ENCODE measurements around the gene NLGN1. TPM values are rescaled to one million over a fixed set of nuclear protein-coding genes. Genes with fewer than 3 reads are reported as not detected.

The NLGN1 gene
- polyA plus RNA-seq, 1 donor from 2014 or later: 2.7 TPM

- Histone ChIP-seq H3K36me3 (ENCODE audit: insufficient read depth, low read length) (peaks cover 3% of the 10 kb centered on the region), H3K9me2 (ENCODE audit: insufficient read depth, low read length) (no peaks in the 10 kb centered on the region), H3K27ac (ENCODE audit: low read length) (no peak overlapping the region), H2AFZ (ENCODE audit: low read depth, low read length) (no peak overlapping the region), H3K4me3 (ENCODE audit: low read length) (no peak overlapping the region), H3K4me2 (ENCODE audit: low read length) (no peak overlapping the region), H3K27me3 (ENCODE audit: insufficient read depth, low read depth, low read length) (no peaks in the 10 kb centered on the region), H3K79me2 (replicated peaks; ENCODE audit: insufficient read depth, low read length) (no peaks in the 10 kb centered on the region), H3K9ac (ENCODE audit: low read length) (no peak overlapping the region), H3K9me3 (ENCODE audit: low read length) (no peaks in the 10 kb centered on the region), H3F3A (ENCODE audit: insufficient read depth, low read length, poor library complexity, severe bottlenecking) (no peaks in the 10 kb centered on the region), H4K20me1 (ENCODE audit: insufficient read depth) (no peaks in the 10 kb centered on the region)
- TF ChIP-seq TAF1 (IDR thresholded peaks at IDR 0.05; ENCODE audit: low read depth) (no peak), EZH2 (IDR thresholded peaks at IDR 0.05; ENCODE audit: borderline replicate concordance, insufficient read depth, low read length, poor library complexity, severe bottlenecking) (no peak), POLR2AphosphoS5 (IDR thresholded peaks at IDR 0.05) (no peak), RAD21 (conservative IDR thresholded peaks at IDR 0.05) (no peak), EP300 (conservative IDR thresholded peaks at IDR 0.05; ENCODE audit: poor library complexity, severe bottlenecking) (no peak), MXI1 (conservative IDR thresholded peaks at IDR 0.05; ENCODE audit: poor library complexity, severe bottlenecking) (no peak), REST (IDR thresholded peaks at IDR 0.05; ENCODE audit: borderline replicate concordance) (no peak), CTCF (IDR thresholded peaks at IDR 0.05; ENCODE audit: poor library complexity, severe bottlenecking) (no peak), SMC3 (conservative IDR thresholded peaks at IDR 0.05; ENCODE audit: poor library complexity) (no peak)
These were observed 850.2 kb downstream of the NLGN1 start for GRCh38 chr3:174247687-174248152.

GRCh38 chr3:174251681-174252080 is 854.1 kb downstream of the NLGN1 start:
- Histone ChIP-seq H3K79me2 (replicated peaks; ENCODE audit: insufficient read depth, low read length) (no peaks in the 10 kb centered on the region), H4K20me1 (ENCODE audit: insufficient read depth) (no peaks in the 10 kb centered on the region), H3K9ac (ENCODE audit: low read length) (no peak overlapping the region), H3F3A (ENCODE audit: insufficient read depth, low read length, poor library complexity, severe bottlenecking) (no peaks in the 10 kb centered on the region), H3K4me2 (ENCODE audit: low read length) (no peak overlapping the region), H3K27me3 (ENCODE audit: insufficient read depth, low read depth, low read length) (no peaks in the 10 kb centered on the region), H3K9me3 (ENCODE audit: low read length) (no peaks in the 10 kb centered on the region), H3K27ac (ENCODE audit: low read length) (no peak overlapping the region), H3K9me2 (ENCODE audit: insufficient read depth, low read length) (no peaks in the 10 kb centered on the region), H3K36me3 (ENCODE audit: insufficient read depth, low read length) (peaks cover 3% of the 10 kb centered on the region), H3K4me3 (ENCODE audit: low read length) (no peak overlapping the region), H2AFZ (ENCODE audit: low read depth, low read length) (no peak overlapping the region)
- TF ChIP-seq MXI1 (conservative IDR thresholded peaks at IDR 0.05; ENCODE audit: poor library complexity, severe bottlenecking): no peak
- TF ChIP-seq SMC3 (conservative IDR thresholded peaks at IDR 0.05; ENCODE audit: poor library complexity): no peak
- TF ChIP-seq POLR2AphosphoS5 (IDR thresholded peaks at IDR 0.05): no peak
- no peak for TF ChIP-seq EZH2 (IDR thresholded peaks at IDR 0.05; ENCODE audit: borderline replicate concordance, insufficient read depth, low read length, poor library complexity, severe bottlenecking)
- no peak for TF ChIP-seq CTCF (IDR thresholded peaks at IDR 0.05; ENCODE audit: poor library complexity, severe bottlenecking)
- TF ChIP-seq TAF1 (IDR thresholded peaks at IDR 0.05; ENCODE audit: low read depth): no peak
- TF ChIP-seq EP300 (conservative IDR thresholded peaks at IDR 0.05; ENCODE audit: poor library complexity, severe bottlenecking): no peak
- no peak for TF ChIP-seq RAD21 (conservative IDR thresholded peaks at IDR 0.05)
- TF ChIP-seq REST (IDR thresholded peaks at IDR 0.05; ENCODE audit: borderline replicate concordance): no peak

Data from neural cell (in vitro differentiated cells).